Activated CD4-positive, CD25-positive, alpha-beta regulatory T cell treated with anti-CD3 and anti-CD28 coated beads, Interleukin-2, amount 50 U/mL, for 24 hours (primary cell): ENCODE results near the gene NPTXR.
A peak's percentile ranks its signal among the peaks of the same experiment; 100 is the strongest.

Source experiments
- ATAC-seq, 2 donors: fragments of 150-1000 bp; cut with Tn5 transposase; one replicate each; pipeline ENCODE4 v1.10.0; 2021; ENCODE audit warnings: mild to moderate bottlenecking in 1 of 2, moderate library complexity in 1 of 2

Gene NPTXR

GRCh38 chr22:38850941-38851849, 7.4 kb upstream of the NPTXR start:
- no peak for ATAC-seq

GRCh38 chr22:38850399-38850798, 6.6 kb upstream of the NPTXR start:
- no peak for ATAC-seq

GRCh38 chr22:38849811-38850210, 6.0 kb upstream of the NPTXR start:
- no peak for ATAC-seq

GRCh38 chr22:38846412-38846811, 2.6 kb upstream of the NPTXR start:
- no peak for ATAC-seq

- no peak for ATAC-seq
Measured at GRCh38 chr22:38845004-38845740, 1.3 kb upstream of the NPTXR start.

GRCh38 chr22:38844315-38845003, 631 bp upstream of the NPTXR start:
- ATAC-seq: no peak

- ATAC-seq: peak; percentile 78 to 82
Measured at GRCh38 chr22:38843201-38843656, 599 bp downstream of the NPTXR start.

GRCh38 chr22:38842512-38843200, 1.2 kb downstream of the NPTXR start:
- no peak for ATAC-seq

GRCh38 chr22:38841635-38842034, 2.2 kb downstream of the NPTXR start:
- ATAC-seq: no peak

- ATAC-seq: no peak
Measured at GRCh38 chr22:38841211-38841610, 2.6 kb downstream of the NPTXR start.

- no peak for ATAC-seq
Measured at GRCh38 chr22:38840129-38840528, 3.7 kb downstream of the NPTXR start.

- no peak for ATAC-seq
Measured at GRCh38 chr22:38839686-38840085, 4.1 kb downstream of the NPTXR start.

- ATAC-seq: no peak
Measured at GRCh38 chr22:38837414-38837928, 6.4 kb downstream of the NPTXR start.

GRCh38 chr22:38835888-38836301, 7.9 kb downstream of the NPTXR start:
- ATAC-seq: no peak

- no peak for ATAC-seq
Measured at GRCh38 chr22:38834991-38835390, 8.8 kb downstream of the NPTXR start.

- ATAC-seq: no peak
Measured at GRCh38 chr22:38834215-38834953, 9.4 kb downstream of the NPTXR start.

GRCh38 chr22:38833061-38833460, 10.8 kb downstream of the NPTXR start:
- ATAC-seq: no peak

GRCh38 chr22:38832005-38832978, 11.5 kb downstream of the NPTXR start:
- no peak for ATAC-seq

- no peak for ATAC-seq
Measured at GRCh38 chr22:38831166-38831945, 12.5 kb downstream of the NPTXR start.

GRCh38 chr22:38830845-38831108, 13.1 kb downstream of the NPTXR start:
- ATAC-seq: no peak
